Stomach (tissue), 4 donors: ENCODE results near the gene ACBD4.

Source experiments
- CTCF ChIP-seq, 7 experiments: fragments of 450-650 bp in 4 of 7; fragments of 200-600 bp in 3 of 7; sonication (generic) in 3 of 7; IDR thresholded peaks; one replicate each; pipeline ENCODE4 v1.5.1; 2016 to 2019; ENCODE audit warnings: antibody characterized with exemption in 7 of 7, control low read depth in 2 of 7, mild to moderate bottlenecking in 1 of 7
- EP300 ChIP-seq: sonication (generic); formaldehyde crosslinking; IDR thresholded peaks from one replicate; pipeline ENCODE4 v1.6.1; 2017; ENCODE audit warnings: antibody characterized with exemption
- POLR2A ChIP-seq, 4 donors: fragments of 450-650 bp; IDR thresholded peaks; one replicate each; pipeline ENCODE4 v1.6.1; 2016; ENCODE audit warnings: antibody characterized with exemption in 4 of 4, control low read depth in 2 of 4, mild to moderate bottlenecking in 1 of 4, moderate library complexity in 1 of 4

- TF ChIP-seq CTCF (IDR thresholded peaks at IDR 0.05) (no peak), POLR2A (IDR thresholded peaks at IDR 0.05) (no peak), EP300 (no peak)
Measured at GRCh38 chr17:45117334-45117733, 18.2 kb upstream of the ACBD4 start.
